Astrocyte (in vitro differentiated cells and primary cell): ENCODE results near the gene CSTF2T. TPM values are rescaled to one million over a fixed set of nuclear protein-coding genes. Genes with fewer than 3 reads are reported as not detected.

ENCODE experiments used
- DNase-seq: peaks from one replicate; pipeline ENCODE4 v3.0.0-alpha.2; 2010; ENCODE audit warnings: low read depth
- FAIRE-seq: peaks from 2 replicates; lab custom pipeline; 2011; peaks lifted over from hg19 to GRCh38; lab: Jason Lieb, UNC
- H2AFZ ChIP-seq: 2 replicates; pipeline ENCODE4 v1.6.0; 2012; ENCODE audit warnings: low read depth, low read length, inconsistent platforms
- H3K27ac ChIP-seq: 2 replicates; pipeline ENCODE4 v1.5.1; 2011; ENCODE audit warnings: low read depth, low read length, inconsistent platforms
- H3K27me3 ChIP-seq: 2 replicates; pipeline ENCODE4 v1.6.0; 2011; ENCODE audit warnings: low read length, inconsistent platforms; ENCODE audit not compliant: insufficient read depth
- H3K36me3 ChIP-seq: 2 replicates; pipeline ENCODE4 v1.5.1; 2011; ENCODE audit warnings: low read length, inconsistent platforms; ENCODE audit not compliant: insufficient read depth
- H3K4me1 ChIP-seq: 2 replicates; pipeline ENCODE4 v1.5.1; 2011; ENCODE audit warnings: low read length, inconsistent platforms; ENCODE audit not compliant: insufficient read depth
- H3K4me2 ChIP-seq: 2 replicates; pipeline ENCODE4 v1.6.0; 2012; ENCODE audit warnings: low read length, inconsistent platforms
- H3K4me3 ChIP-seq: 2 replicates; pipeline ENCODE4 v1.5.1; 2011; ENCODE audit warnings: low read depth, mild to moderate bottlenecking, low read length, inconsistent platforms; ENCODE audit not compliant: insufficient read depth
- H3K79me2 ChIP-seq: 2 replicates; pipeline ENCODE4 v1.6.0; 2012; ENCODE audit warnings: mild to moderate bottlenecking, low read length, inconsistent platforms; ENCODE audit not compliant: insufficient read depth
- H3K9ac ChIP-seq: 2 replicates; pipeline ENCODE4 v1.6.0; 2012; ENCODE audit warnings: mild to moderate bottlenecking, low read length, inconsistent platforms
- H3K9me3 ChIP-seq: 2 replicates; pipeline ENCODE4 v1.5.1; 2012; ENCODE audit warnings: low read depth, mild to moderate bottlenecking, low read length, inconsistent platforms; ENCODE audit not compliant: insufficient read depth
- H4K20me1 ChIP-seq: 2 replicates; pipeline ENCODE4 v1.6.0; 2012; ENCODE audit warnings: low read length, inconsistent platforms; ENCODE audit not compliant: insufficient read depth
- H3K27ac Mint-ChIP-seq: one replicate; pipeline ENCODE4 v1.8.0; 2021; ENCODE audit warnings: mild to moderate bottlenecking, mixed read lengths; ENCODE audit not compliant: unreplicated experiment
- H3K27me3 Mint-ChIP-seq: one replicate; pipeline ENCODE4 v1.8.0; 2021; ENCODE audit warnings: low read depth, mixed read lengths; ENCODE audit not compliant: unreplicated experiment
- H3K36me3 Mint-ChIP-seq: one replicate; pipeline ENCODE4 v1.8.0; 2021; ENCODE audit warnings: low read depth, mixed read lengths; ENCODE audit not compliant: unreplicated experiment
- H3K4me1 Mint-ChIP-seq: one replicate; pipeline ENCODE4 v1.8.0; 2021; ENCODE audit warnings: low read depth, mixed read lengths; ENCODE audit not compliant: unreplicated experiment
- H3K4me3 Mint-ChIP-seq: one replicate; pipeline ENCODE4 v1.8.0; 2021; ENCODE audit warnings: mild to moderate bottlenecking, moderate library complexity, mixed read lengths; ENCODE audit not compliant: unreplicated experiment
- H3K9me3 Mint-ChIP-seq: one replicate; pipeline ENCODE4 v1.8.0; 2021; ENCODE audit warnings: mild to moderate bottlenecking, mixed read lengths; ENCODE audit not compliant: unreplicated experiment
- CTCF ChIP-seq: IDR thresholded peaks from 2 replicates; pipeline ENCODE4 v1.5.1; 2011; ENCODE audit warnings: low read depth, mild to moderate bottlenecking, inconsistent platforms, low read length, moderate library complexity; ENCODE audit not compliant: insufficient read depth
- EZH2 ChIP-seq: IDR thresholded peaks from 2 replicates; pipeline ENCODE4 v1.6.1; 2012; ENCODE audit warnings: mild to moderate bottlenecking, low read length, inconsistent platforms; ENCODE audit not compliant: insufficient read depth
- total RNA-seq: library from RNA; stranded (reverse); gene quantifications from 2 replicates; pipeline ENCODE4 v1.2.1, GENCODE V29; 2021

CSTF2T gene
- total RNA-seq, 1 donor from 2014 or later, result 22.9 TPM

DNA sequence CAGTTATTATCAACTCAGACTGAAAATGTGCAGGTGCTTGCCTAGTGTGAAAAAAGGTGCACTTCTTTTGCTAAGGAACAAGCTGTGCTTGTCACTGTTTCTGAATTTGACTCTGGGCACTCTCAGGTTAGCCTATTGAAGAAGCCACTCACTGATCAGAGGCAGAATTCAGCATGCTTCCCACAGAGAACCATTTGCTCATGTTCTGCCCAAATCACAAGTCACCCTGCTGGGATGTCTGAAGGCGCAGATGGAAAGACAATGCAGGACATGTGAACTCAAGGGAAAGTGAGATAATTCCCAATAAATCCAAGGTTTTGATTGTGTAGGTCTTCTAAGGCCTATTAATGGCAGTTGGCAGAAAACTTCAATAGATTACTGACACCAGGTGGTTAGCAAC is 47.8 kb upstream of the CSTF2T start:
- H3K36me3 ChIP-seq, result no peaks in the 10 kb centered on the region
- no peaks in the 10 kb centered on the region for H3K4me1 ChIP-seq
- no peak overlapping the region for H3K4me3 Mint-ChIP-seq
- no peak overlapping the region for H3K9ac ChIP-seq
- FAIRE-seq (no peak), DNase-seq (no peak)
- no peaks in the 10 kb centered on the region for H3K27me3 Mint-ChIP-seq
- no peak overlapping the region for H2AFZ ChIP-seq
- H3K9me3 ChIP-seq, result no peaks in the 10 kb centered on the region
- H3K79me2 ChIP-seq, result no peaks in the 10 kb centered on the region
- no peak overlapping the region for H3K27ac Mint-ChIP-seq
- H3K9me3 Mint-ChIP-seq, result no peaks in the 10 kb centered on the region
- no peaks in the 10 kb centered on the region for H3K27me3 ChIP-seq
- no peaks in the 10 kb centered on the region for H3K36me3 Mint-ChIP-seq
- H3K4me3 ChIP-seq, result no peak overlapping the region
- H4K20me1 ChIP-seq, result no peaks in the 10 kb centered on the region
- no peak overlapping the region for H3K4me2 ChIP-seq
- H3K27ac ChIP-seq, result no peak overlapping the region
- H3K4me1 Mint-ChIP-seq, result peaks cover 2% of the 10 kb centered on the region
- TF ChIP-seq EZH2, result no peak
- TF ChIP-seq CTCF, result no peak

DNA sequence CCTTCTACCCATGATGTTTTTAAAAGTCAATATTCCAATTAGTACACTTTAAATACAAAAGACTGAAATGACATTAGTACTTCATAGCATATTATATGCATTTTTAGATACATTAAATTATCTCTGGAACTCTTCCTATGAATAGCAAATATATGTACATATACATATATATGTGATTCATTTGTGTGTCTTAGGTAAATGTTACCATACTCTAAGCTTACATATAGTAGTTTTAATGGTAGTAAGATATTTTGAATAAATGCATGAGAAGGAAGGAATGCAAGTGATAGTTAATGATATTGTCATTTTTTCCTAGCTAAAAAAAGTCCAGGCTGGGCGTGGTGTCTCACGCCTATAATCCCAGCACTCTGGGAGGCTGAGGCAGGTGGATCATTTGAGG is 46.0 kb upstream of the CSTF2T start:
- no peaks in the 10 kb centered on the region for H3K79me2 ChIP-seq
- no peak overlapping the region for H3K27ac Mint-ChIP-seq

More for the DNA sequence above, 46.0 kb upstream of the CSTF2T start:
- H3K36me3 Mint-ChIP-seq, result no peaks in the 10 kb centered on the region
- Histone ChIP-seq H3K4me1 (no peaks in the 10 kb centered on the region), H3K9me3 (no peaks in the 10 kb centered on the region), H2AFZ (no peak overlapping the region), H3K9ac (no peak overlapping the region), H3K27ac (no peak overlapping the region), H3K27me3 (no peaks in the 10 kb centered on the region), H4K20me1 (no peaks in the 10 kb centered on the region), H3K4me2 (no peak overlapping the region), H3K36me3 (no peaks in the 10 kb centered on the region), H3K4me3 (no peak overlapping the region)
- H3K9me3 Mint-ChIP-seq, result no peaks in the 10 kb centered on the region
- no peak for TF ChIP-seq CTCF
- TF ChIP-seq EZH2, result no peak
- no peak for FAIRE-seq
- H3K4me1 Mint-ChIP-seq, result peaks cover 2% of the 10 kb centered on the region
- H3K4me3 Mint-ChIP-seq, result no peak overlapping the region
- H3K27me3 Mint-ChIP-seq, result no peaks in the 10 kb centered on the region
- DNase-seq, result no peak
